Psoas muscle (tissue), 8 donors: ENCODE data around the gene CDC37L1. TPM values are rescaled to one million over a fixed set of nuclear protein-coding genes. Genes with fewer than 3 reads are reported as not detected.
"Not testable (repeated sequence)": the region's sequence is repeated elsewhere in the genome, so short reads cannot be mapped to it uniquely, and the experiment has no call there.

ENCODE experiments used
- ATAC-seq, 4 donors: fragments of 200-7000 bp; cut with Tn5 transposase; one replicate each; pipeline ENCODE4 v1.9.1; 2020; ENCODE audit warnings: moderate library complexity in 3 of 4, mild to moderate bottlenecking in 2 of 4
- DNase-seq, 2 donors: peaks; one replicate each; pipeline ENCODE4 v3.0.0-alpha.2; 2020
- H3K27ac ChIP-seq: fragments of 200-600 bp; one replicate; pipeline ENCODE4 v1.8.0; 2022
- H3K27me3 ChIP-seq, 3 donors: fragments of 200-600 bp in 1 of 3; one replicate each; pipeline versions ENCODE4 v1.6.1 to v1.8.0; 2013 to 2022; ENCODE audit warnings: low read length in 2 of 3, mild to moderate bottlenecking in 2 of 3, moderate library complexity in 1 of 3; ENCODE audit not compliant: insufficient read depth in 3 of 3
- H3K36me3 ChIP-seq, 2 donors: fragments of 200-600 bp in 1 of 2; one replicate each; pipeline versions ENCODE4 v1.6.1 to v1.8.0; 2013 to 2022; ENCODE audit warnings: low read depth in 1 of 2, mild to moderate bottlenecking in 1 of 2, moderate library complexity in 1 of 2; ENCODE audit not compliant: insufficient read depth in 1 of 2
- H3K4me1 ChIP-seq: fragments of 200-600 bp; one replicate; pipeline ENCODE4 v1.8.0; 2022
- H3K4me3 ChIP-seq: fragments of 200-600 bp; one replicate; pipeline ENCODE4 v1.8.0; 2022; ENCODE audit warnings: mild to moderate bottlenecking
- H3K9me3 ChIP-seq: fragments of 200-600 bp; one replicate; pipeline ENCODE4 v1.8.0; 2022
- CTCF ChIP-seq: fragments of 200-600 bp; IDR thresholded peaks from one replicate; pipeline ENCODE4 v1.8.0; 2022; ENCODE audit warnings: antibody characterized with exemption
- WGBS, 3 donors: extraction: QIAGEN DNeasy Blood & Tissue Kit; methylation state at CpG; one replicate each; pipeline versions ENCODE4 v1.1.6 to v1.1.7; 2013; 5-methylcytosine and 5-hydroxymethylcytosine counted together
- intact Hi-C, 2 donors: fragments of 100-400 bp; cut with DNase I; formaldehyde crosslinking; loops; one replicate each; pipeline versions ENCODE4 v1.11.0 to v1.14.2; 2022
- polyA plus RNA-seq, 3 donors: library from polyadenylated mRNA; stranded (reverse); fragments of 200-250 nt; gene quantifications; one replicate each; pipeline ENCODE4 v1.2.3, GENCODE V29; 2013
- total RNA-seq, 4 donors: library from RNA; stranded (reverse); fragmentation: NEBNext Ultra II Directional in 2 of 4; extraction: Animal tissue kit (Norgen Biotek cat#: 25700) in 2 of 4; gene quantifications; one replicate each; pipeline versions ENCODE4 v1.2.1 to v1.2.4, GENCODE V29; 2021 to 2023
- donor health status: healthy with polysubstance abuse.
- donor health status: DM: no; HTN: no; CAD: no; lungs with moderate emphysema.
- donor health status: Bipolar disorder and iron deficiency.
- donor health status: healthy.
- donor health status: DM: yes; HTN: yes; CAD: no.
- donor health status: DM: no; HTN: no; CAD: no.
- donor health status: DM: no; HTN: no; CAD: no.
- donor health status: DM: yes; HTN: yes; CAD: no.

CDC37L1 gene
- total and polyA plus RNA-seq, 7 donors: 46.7 to 184 (median 87.8) TPM

GRCh38 chr9:4656621-4657020 is 22.7 kb upstream of the CDC37L1 start:
- ATAC-seq: no peak
- 63 to 95% (median 94%) methylated on average over 3 of the region's 3 CpGs for WGBS, 3 donors
- intact Hi-C loops: no loop called here

GRCh38 chr9:4657426-4658159 is 21.8 kb upstream of the CDC37L1 start:
- WGBS, 3 donors: 91 to 94% (median 92%) methylated on average over 4 of the region's 4 CpGs
- intact Hi-C loops: no loop called here
- DNase-seq (no peak), ATAC-seq (no peak)
- peaks cover 4% of the 10 kb centered on the region for H3K4me1 ChIP-seq
- H3K4me3 ChIP-seq: no peak overlapping the region
- H3K9me3 ChIP-seq: no peaks in the 10 kb centered on the region
- H3K27me3 ChIP-seq: no peaks in the 10 kb centered on the region
- H3K27ac ChIP-seq: no peak overlapping the region
- no peaks in the 10 kb centered on the region for H3K36me3 ChIP-seq
- no peak for TF ChIP-seq CTCF

More at GRCh38 chr9:4656621-4657020, 22.7 kb upstream of the CDC37L1 start:
- no peak overlapping the region for H3K27ac ChIP-seq
- no peaks in the 10 kb centered on the region for H3K27me3 ChIP-seq
- peaks cover 2% of the 10 kb centered on the region for H3K4me1 ChIP-seq
- DNase-seq: no peak
- H3K9me3 ChIP-seq: no peaks in the 10 kb centered on the region
- TF ChIP-seq CTCF: no peak
- no peak overlapping the region for H3K4me3 ChIP-seq
- H3K36me3 ChIP-seq: no peaks in the 10 kb centered on the region

GRCh38 chr9:4660665-4661064 is 18.7 kb upstream of the CDC37L1 start:
- intact Hi-C loops: loop anchor here in 1 of 2 donors (10.0 kb wide), 2 partner anchors 324 to 964 kb away; partner anchors contain the start of genes JAK2 and RIC1
- not testable (repeated sequence) for DNase-seq, ATAC-seq, H3K9me3 ChIP-seq, H3K36me3 ChIP-seq, H3K27ac ChIP-seq, H3K27me3 ChIP-seq, H3K4me3 ChIP-seq
- peaks cover 17% of the 10 kb centered on the region for H3K4me1 ChIP-seq
- 85 to 90% (median 86%) methylated on average over 4 of the region's 5 CpGs for WGBS, 3 donors

- Histone ChIP-seq H3K4me3 (no peak overlapping the region), H3K27ac (no peak overlapping the region), H3K9me3 (no peaks in the 10 kb centered on the region), H3K36me3 (no peaks in the 10 kb centered on the region), H3K4me1 (peaks cover 22% of the 10 kb centered on the region), H3K27me3 (no peaks in the 10 kb centered on the region)
- intact Hi-C loops: loop anchor here in 1 of 2 donors (10.0 kb wide), 2 partner anchors 324 to 964 kb away; partner anchors contain the start of genes JAK2 and RIC1
- no peak for TF ChIP-seq CTCF
- 88 to 97% (median 93%) methylated on average over 1 of the region's 1 CpG for WGBS, 3 donors
- DNase-seq: no peak
- ATAC-seq: no peak
Measured at GRCh38 chr9:4661165-4661564, 18.2 kb upstream of the CDC37L1 start.

GRCh38 chr9:4661611-4662010 is 17.8 kb upstream of the CDC37L1 start:
- intact Hi-C loops: loop anchor here in 1 of 2 donors (10.0 kb wide), 2 partner anchors 323 to 963 kb away; partner anchors contain the start of genes JAK2 and RIC1
- no peaks in the 10 kb centered on the region for H3K27me3 ChIP-seq
- H3K27ac ChIP-seq: no peak overlapping the region
- ATAC-seq (no peak), DNase-seq (no peak)
- TF ChIP-seq CTCF: no peak
- WGBS, 3 donors: 8 to 9% (median 9%) methylated on average over 5 of the region's 5 CpGs
- no peaks in the 10 kb centered on the region for H3K9me3 ChIP-seq
- peak overlapping the region; percentile 69 for H3K4me3 ChIP-seq
- no peaks in the 10 kb centered on the region for H3K36me3 ChIP-seq
- H3K4me1 ChIP-seq: peaks cover 24% of the 10 kb centered on the region
